ENCODE data around the gene PRXL2A.
"Not testable (repeated sequence)": the region's sequence is repeated elsewhere in the genome, so short reads cannot be mapped to it uniquely, and the experiment has no call there.

The PRXL2A gene

GRCh38 chr10:80477813-80478212 is 69.5 kb downstream of the PRXL2A start:
- Histone ChIP-seq H3K4me3 (ENCODE audit: low read length) (no peak overlapping the region), H3K36me3 (ENCODE audit: control insufficient read depth, insufficient read depth, low read length) (no peaks in the 10 kb centered on the region), H3K4me1 (ENCODE audit: control insufficient read depth, insufficient read depth, low read length) (peaks cover 14% of the 10 kb centered on the region), H3K9me3 (ENCODE audit: control insufficient read depth, low read length) (no peaks in the 10 kb centered on the region), H3K9ac (ENCODE audit: low read length) (no peak overlapping the region), H3K27me3 (ENCODE audit: control insufficient read depth, insufficient read depth, low read length) (no peaks in the 10 kb centered on the region)

GRCh38 chr10:80480373-80480772 is 72.0 kb downstream of the PRXL2A start:
- peaks cover 12% of the 10 kb centered on the region for H3K4me1 ChIP-seq (ENCODE audit: control insufficient read depth, insufficient read depth, low read length)
- not testable (repeated sequence) for H3K4me3 ChIP-seq (ENCODE audit: low read length); H3K36me3 ChIP-seq (ENCODE audit: control insufficient read depth, insufficient read depth, low read length); H3K9me3 ChIP-seq (ENCODE audit: control insufficient read depth, low read length); H3K9ac ChIP-seq (ENCODE audit: low read length); H3K27me3 ChIP-seq (ENCODE audit: control insufficient read depth, insufficient read depth, low read length)

GRCh38 chr10:80480852-80481251 is 72.5 kb downstream of the PRXL2A start:
- H3K9me3 ChIP-seq (ENCODE audit: control insufficient read depth, low read length): no peaks in the 10 kb centered on the region
- no peaks in the 10 kb centered on the region for H3K36me3 ChIP-seq (ENCODE audit: control insufficient read depth, insufficient read depth, low read length)
- H3K4me1 ChIP-seq (ENCODE audit: control insufficient read depth, insufficient read depth, low read length): peaks cover 13% of the 10 kb centered on the region
- H3K9ac ChIP-seq (ENCODE audit: low read length): no peak overlapping the region
- H3K4me3 ChIP-seq (ENCODE audit: low read length): no peak overlapping the region
- no peaks in the 10 kb centered on the region for H3K27me3 ChIP-seq (ENCODE audit: control insufficient read depth, insufficient read depth, low read length)

- no peaks in the 10 kb centered on the region for H3K27me3 ChIP-seq (ENCODE audit: control insufficient read depth, insufficient read depth, low read length)
- H3K4me3 ChIP-seq (ENCODE audit: low read length): no peak overlapping the region
- H3K9ac ChIP-seq (ENCODE audit: low read length): peak overlapping the region; percentile 12
- H3K36me3 ChIP-seq (ENCODE audit: control insufficient read depth, insufficient read depth, low read length): no peaks in the 10 kb centered on the region
- peaks cover 35% of the 10 kb centered on the region for H3K4me1 ChIP-seq (ENCODE audit: control insufficient read depth, insufficient read depth, low read length)
- no peaks in the 10 kb centered on the region for H3K9me3 ChIP-seq (ENCODE audit: control insufficient read depth, low read length)
Observed at GRCh38 chr10:80484243-80484642, 75.9 kb downstream of the PRXL2A start.

GRCh38 chr10:80484676-80485075 is 76.3 kb downstream of the PRXL2A start:
- H3K9me3 ChIP-seq (ENCODE audit: control insufficient read depth, low read length): no peaks in the 10 kb centered on the region
- H3K36me3 ChIP-seq (ENCODE audit: control insufficient read depth, insufficient read depth, low read length): no peaks in the 10 kb centered on the region
- H3K4me1 ChIP-seq (ENCODE audit: control insufficient read depth, insufficient read depth, low read length): peaks cover 35% of the 10 kb centered on the region
- no peaks in the 10 kb centered on the region for H3K27me3 ChIP-seq (ENCODE audit: control insufficient read depth, insufficient read depth, low read length)
- no peak overlapping the region for H3K4me3 ChIP-seq (ENCODE audit: low read length)
- peak overlapping the region; percentile 12 for H3K9ac ChIP-seq (ENCODE audit: low read length)

- Histone ChIP-seq H3K4me3 (ENCODE audit: low read length) (no peak overlapping the region), H3K9me3 (ENCODE audit: control insufficient read depth, low read length) (no peaks in the 10 kb centered on the region), H3K27me3 (ENCODE audit: control insufficient read depth, insufficient read depth, low read length) (no peaks in the 10 kb centered on the region), H3K4me1 (ENCODE audit: control insufficient read depth, insufficient read depth, low read length) (peaks cover 35% of the 10 kb centered on the region), H3K36me3 (ENCODE audit: control insufficient read depth, insufficient read depth, low read length) (no peaks in the 10 kb centered on the region), H3K9ac (ENCODE audit: low read length) (no peak overlapping the region)
Observed at GRCh38 chr10:80485076-80485945, 77.0 kb downstream of the PRXL2A start.

- peaks cover 37% of the 10 kb centered on the region for H3K4me1 ChIP-seq (ENCODE audit: control insufficient read depth, insufficient read depth, low read length)
- H3K9ac ChIP-seq (ENCODE audit: low read length): no peak overlapping the region
- H3K36me3 ChIP-seq (ENCODE audit: control insufficient read depth, insufficient read depth, low read length): no peaks in the 10 kb centered on the region
- H3K9me3 ChIP-seq (ENCODE audit: control insufficient read depth, low read length): no peaks in the 10 kb centered on the region
- H3K4me3 ChIP-seq (ENCODE audit: low read length): no peak overlapping the region
- H3K27me3 ChIP-seq (ENCODE audit: control insufficient read depth, insufficient read depth, low read length): no peaks in the 10 kb centered on the region
Observed at GRCh38 chr10:80485946-80486764, 77.8 kb downstream of the PRXL2A start.

Data from mucosa of stomach (tissue), 1 donor.